Measurements from ENCODE around the gene GAS7. TPM values are rescaled to one million over a fixed set of nuclear protein-coding genes. Genes with fewer than 3 reads are reported as not detected.
A peak's percentile ranks its signal among the peaks of the same experiment; 100 is the strongest.

Gene GAS7
- total RNA-seq, 2 donors from 2014 or later: 1.1 to 5.2 TPM

DNA sequence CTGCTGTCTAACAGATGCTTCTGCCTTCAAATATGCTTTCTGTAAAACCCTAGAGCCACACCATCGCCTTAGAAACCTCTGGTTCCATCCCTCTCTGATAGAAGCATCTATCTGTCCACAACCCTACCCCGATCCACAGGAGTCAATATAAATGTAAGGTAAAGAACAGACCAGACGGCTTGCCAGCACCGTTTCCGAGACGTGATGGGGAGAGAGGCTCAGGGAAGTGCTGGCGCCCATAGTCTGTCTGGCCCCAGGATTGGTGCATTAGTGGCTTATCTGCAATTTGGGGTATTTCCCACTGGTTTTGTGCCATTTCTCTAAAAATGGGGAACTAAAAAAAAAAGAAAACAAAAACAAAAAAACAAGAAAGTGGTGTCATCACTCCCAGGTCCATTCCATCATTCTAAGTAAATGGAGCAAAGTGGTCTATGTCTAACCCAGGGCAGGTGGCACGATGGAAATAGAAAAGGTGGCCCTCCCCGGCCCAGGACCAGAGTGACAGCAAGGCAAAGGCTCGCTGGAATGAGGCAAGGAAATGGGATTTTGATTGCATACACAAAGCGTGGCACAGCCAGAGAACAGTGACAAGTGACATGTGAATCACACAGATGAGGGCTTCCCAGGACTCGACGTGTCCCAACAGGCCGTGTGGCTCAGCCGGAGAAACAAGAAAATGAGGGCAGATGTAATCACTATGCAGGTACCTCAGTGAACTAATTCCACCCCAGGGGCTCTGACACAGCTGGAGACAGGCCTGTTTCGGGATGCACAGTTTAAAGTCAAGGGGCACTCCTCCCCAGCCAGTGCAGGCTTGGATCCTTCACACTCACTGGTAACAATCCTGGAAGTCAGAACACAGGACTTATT, 125.6 kb downstream of the GAS7 start:
- H3K4me3 Mint-ChIP-seq: no peak overlapping the region
- DNase-seq: no peak
- H3K36me3 Mint-ChIP-seq (ENCODE audit: low read depth): no peaks in the 10 kb centered on the region
- H3K27me3 Mint-ChIP-seq: peaks cover 23% of the 10 kb centered on the region
- H3K4me1 Mint-ChIP-seq: no peaks in the 10 kb centered on the region
- ATAC-seq: no peak
- H3K9me3 ChIP-seq (ENCODE audit: control insufficient read depth, low read length, poor library complexity, severe bottlenecking): no peaks in the 10 kb centered on the region
- no peak overlapping the region for H3K27ac Mint-ChIP-seq

GRCh38 chr17:10072086-10072485, 126.3 kb downstream of the GAS7 start:
- H3K9me3 ChIP-seq (ENCODE audit: control insufficient read depth, low read length, poor library complexity, severe bottlenecking): no peaks in the 10 kb centered on the region
- Mint-ChIP-seq H3K27me3 (peaks cover 23% of the 10 kb centered on the region), H3K36me3 (ENCODE audit: low read depth) (no peaks in the 10 kb centered on the region), H3K4me1 (no peaks in the 10 kb centered on the region), H3K27ac (no peak overlapping the region), H3K4me3 (no peak overlapping the region)
- DNase-seq (no peak), ATAC-seq (no peak)

- Mint-ChIP-seq H3K27me3 (peaks cover 23% of the 10 kb centered on the region), H3K27ac (no peak overlapping the region), H3K36me3 (ENCODE audit: low read depth) (no peaks in the 10 kb centered on the region), H3K4me3 (no peak overlapping the region), H3K4me1 (no peaks in the 10 kb centered on the region)
- DNase-seq (no peak), ATAC-seq (no peak)
- H3K9me3 ChIP-seq (ENCODE audit: control insufficient read depth, low read length, poor library complexity, severe bottlenecking): no peaks in the 10 kb centered on the region
Observed at GRCh38 chr17:10071141-10071540, 127.3 kb downstream of the GAS7 start.

GRCh38 chr17:10070690-10071089, 127.7 kb downstream of the GAS7 start:
- H3K27ac Mint-ChIP-seq: no peak overlapping the region
- ATAC-seq (no peak), DNase-seq (no peak)
- H3K36me3 Mint-ChIP-seq (ENCODE audit: low read depth): no peaks in the 10 kb centered on the region
- no peaks in the 10 kb centered on the region for H3K4me1 Mint-ChIP-seq
- H3K9me3 ChIP-seq (ENCODE audit: control insufficient read depth, low read length, poor library complexity, severe bottlenecking): no peaks in the 10 kb centered on the region
- H3K27me3 Mint-ChIP-seq: peaks cover 23% of the 10 kb centered on the region
- H3K4me3 Mint-ChIP-seq: no peak overlapping the region

GRCh38 chr17:10069301-10069700, 129.1 kb downstream of the GAS7 start:
- no peak for ATAC-seq
- H3K36me3 Mint-ChIP-seq (ENCODE audit: low read depth): no peaks in the 10 kb centered on the region
- H3K4me3 Mint-ChIP-seq: no peak overlapping the region
- no peaks in the 10 kb centered on the region for H3K9me3 ChIP-seq (ENCODE audit: control insufficient read depth, low read length, poor library complexity, severe bottlenecking)
- no peak for DNase-seq
- H3K4me1 Mint-ChIP-seq: no peaks in the 10 kb centered on the region
- peaks cover 19% of the 10 kb centered on the region for H3K27me3 Mint-ChIP-seq
- no peak overlapping the region for H3K27ac Mint-ChIP-seq

DNA sequence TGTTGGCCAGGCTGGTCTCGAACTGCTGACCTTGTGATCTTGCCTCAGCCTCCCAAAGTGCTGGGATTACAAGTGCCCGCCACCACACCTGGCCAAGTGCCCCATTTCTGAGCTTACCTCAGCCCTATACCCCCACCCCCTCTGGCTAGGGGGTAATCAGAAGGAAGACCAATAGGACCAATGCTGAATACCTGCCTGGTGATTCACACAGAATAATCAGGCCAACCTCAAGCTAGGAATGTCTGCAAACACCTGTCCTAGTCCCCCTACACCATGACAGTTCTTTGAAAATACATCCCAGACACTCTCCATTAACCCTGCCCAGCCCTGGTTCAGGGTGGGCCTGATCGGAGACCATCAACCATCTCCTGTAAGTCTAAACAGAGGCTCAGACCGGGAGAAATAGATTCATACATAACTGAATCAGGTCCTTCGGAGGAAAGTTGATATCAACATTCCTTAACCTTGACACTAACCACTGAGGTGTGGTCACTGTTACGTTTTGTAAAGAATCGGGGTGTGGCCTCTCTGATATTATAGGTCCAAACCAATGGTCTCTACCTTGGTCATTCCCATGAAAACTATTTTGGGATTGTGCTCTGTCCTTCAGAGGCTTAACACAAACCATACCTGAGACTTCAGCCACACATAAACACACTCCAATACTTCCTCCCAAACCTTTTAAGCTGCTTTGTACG, 130.8 kb downstream of the GAS7 start:
- Mint-ChIP-seq H3K36me3 (ENCODE audit: low read depth) (no peaks in the 10 kb centered on the region), H3K27me3 (peaks cover 13% of the 10 kb centered on the region), H3K4me3 (no peak overlapping the region), H3K4me1 (no peaks in the 10 kb centered on the region), H3K27ac (no peak overlapping the region)
- DNase-seq (no peak), ATAC-seq (no peak)
- H3K9me3 ChIP-seq (ENCODE audit: control insufficient read depth, low read length, poor library complexity, severe bottlenecking): no peaks in the 10 kb centered on the region

- no peak overlapping the region for H3K4me3 Mint-ChIP-seq
- H3K27ac Mint-ChIP-seq: no peak overlapping the region
- H3K9me3 ChIP-seq (ENCODE audit: control insufficient read depth, low read length, poor library complexity, severe bottlenecking): no peaks in the 10 kb centered on the region
- no peaks in the 10 kb centered on the region for H3K36me3 Mint-ChIP-seq (ENCODE audit: low read depth)
- no peaks in the 10 kb centered on the region for H3K4me1 Mint-ChIP-seq
- ATAC-seq (no peak), DNase-seq (no peak)
- peaks cover 8% of the 10 kb centered on the region for H3K27me3 Mint-ChIP-seq
Observed at GRCh38 chr17:10064536-10064935, 133.9 kb downstream of the GAS7 start.

- H3K27ac Mint-ChIP-seq: no peak overlapping the region
- H3K9me3 ChIP-seq (ENCODE audit: control insufficient read depth, low read length, poor library complexity, severe bottlenecking): no peaks in the 10 kb centered on the region
- ATAC-seq (peak; percentile 41), DNase-seq (no peak)
- peaks cover under 1% of the 10 kb centered on the region for H3K27me3 Mint-ChIP-seq
- H3K4me3 Mint-ChIP-seq: no peak overlapping the region
- no peaks in the 10 kb centered on the region for H3K4me1 Mint-ChIP-seq
- no peaks in the 10 kb centered on the region for H3K36me3 Mint-ChIP-seq (ENCODE audit: low read depth)
Observed at GRCh38 chr17:10063730-10064241, 134.6 kb downstream of the GAS7 start.

GRCh38 chr17:10062691-10063385, 135.6 kb downstream of the GAS7 start:
- H3K9me3 ChIP-seq (ENCODE audit: control insufficient read depth, low read length, poor library complexity, severe bottlenecking): no peaks in the 10 kb centered on the region
- Mint-ChIP-seq H3K36me3 (ENCODE audit: low read depth) (no peaks in the 10 kb centered on the region), H3K27ac (no peak overlapping the region), H3K4me1 (no peaks in the 10 kb centered on the region), H3K27me3 (no peaks in the 10 kb centered on the region), H3K4me3 (no peak overlapping the region)
- ATAC-seq: peak; percentile 27
- DNase-seq: no peak

DNA sequence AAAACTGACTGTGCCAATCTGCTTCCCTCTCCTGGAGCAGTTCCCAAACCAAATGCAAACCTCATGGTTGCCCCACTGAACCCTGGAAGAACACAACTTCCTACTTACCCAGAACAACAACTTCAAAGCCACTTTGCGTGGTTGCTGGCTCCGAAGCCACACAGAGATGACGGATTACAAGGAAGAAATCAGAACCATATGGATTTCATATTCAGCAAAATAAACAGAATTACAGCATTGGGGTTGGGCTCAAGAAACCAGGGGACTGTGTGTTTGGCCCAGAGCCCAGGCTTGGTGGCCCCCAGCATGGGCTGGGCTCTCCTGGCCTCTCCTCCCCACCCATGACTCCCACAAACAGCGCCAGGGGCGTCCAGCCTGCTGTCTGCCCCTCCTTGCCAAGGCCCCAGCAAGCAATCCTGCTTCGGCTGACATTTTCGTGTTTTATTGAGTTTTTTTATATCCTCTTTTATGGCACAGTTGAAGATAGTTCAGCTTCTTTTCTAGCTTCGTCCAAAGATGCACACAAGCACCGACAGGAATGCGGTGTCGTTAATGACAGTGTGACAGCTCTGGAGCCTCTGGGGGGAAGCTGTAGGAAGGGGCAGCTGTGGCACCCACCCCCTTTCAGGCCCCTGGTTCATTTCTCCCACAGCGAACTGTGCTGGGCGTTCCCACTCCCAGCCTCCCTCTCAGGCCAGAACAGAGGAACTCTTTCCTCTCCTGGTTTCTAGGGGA, 137.1 kb downstream of the GAS7 start:
- Mint-ChIP-seq H3K27ac (no peak overlapping the region), H3K4me3 (no peak overlapping the region), H3K4me1 (no peaks in the 10 kb centered on the region), H3K27me3 (no peaks in the 10 kb centered on the region), H3K36me3 (ENCODE audit: low read depth) (no peaks in the 10 kb centered on the region)
- no peak for DNase-seq
- ATAC-seq: no peak
- no peaks in the 10 kb centered on the region for H3K9me3 ChIP-seq (ENCODE audit: control insufficient read depth, low read length, poor library complexity, severe bottlenecking)

DNA sequence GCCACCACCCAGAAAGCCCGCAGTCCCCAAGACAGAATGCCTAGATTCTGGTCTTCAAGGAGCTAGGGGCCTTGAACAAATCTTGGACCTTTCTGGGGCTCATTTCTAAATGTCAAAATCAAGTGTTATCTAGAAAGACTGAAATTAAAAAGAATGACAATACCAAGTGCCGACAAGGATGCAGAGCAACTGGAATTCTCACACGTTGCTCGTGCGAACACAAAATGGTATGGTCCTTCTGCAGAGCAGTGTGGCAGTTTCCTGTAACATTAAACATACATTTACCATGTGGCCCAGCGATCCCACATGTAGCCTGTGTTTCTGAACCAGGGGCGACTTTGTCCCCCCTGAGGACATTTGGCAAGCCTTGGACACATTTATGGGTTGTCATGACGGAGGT, 137.9 kb downstream of the GAS7 start:
- H3K4me1 Mint-ChIP-seq: no peaks in the 10 kb centered on the region
- H3K27ac Mint-ChIP-seq: no peak overlapping the region
- H3K9me3 ChIP-seq (ENCODE audit: control insufficient read depth, low read length, poor library complexity, severe bottlenecking): no peaks in the 10 kb centered on the region
- ATAC-seq: no peak
- no peak overlapping the region for H3K4me3 Mint-ChIP-seq
- H3K36me3 Mint-ChIP-seq (ENCODE audit: low read depth): no peaks in the 10 kb centered on the region
- no peak for DNase-seq
- no peaks in the 10 kb centered on the region for H3K27me3 Mint-ChIP-seq

DNA sequence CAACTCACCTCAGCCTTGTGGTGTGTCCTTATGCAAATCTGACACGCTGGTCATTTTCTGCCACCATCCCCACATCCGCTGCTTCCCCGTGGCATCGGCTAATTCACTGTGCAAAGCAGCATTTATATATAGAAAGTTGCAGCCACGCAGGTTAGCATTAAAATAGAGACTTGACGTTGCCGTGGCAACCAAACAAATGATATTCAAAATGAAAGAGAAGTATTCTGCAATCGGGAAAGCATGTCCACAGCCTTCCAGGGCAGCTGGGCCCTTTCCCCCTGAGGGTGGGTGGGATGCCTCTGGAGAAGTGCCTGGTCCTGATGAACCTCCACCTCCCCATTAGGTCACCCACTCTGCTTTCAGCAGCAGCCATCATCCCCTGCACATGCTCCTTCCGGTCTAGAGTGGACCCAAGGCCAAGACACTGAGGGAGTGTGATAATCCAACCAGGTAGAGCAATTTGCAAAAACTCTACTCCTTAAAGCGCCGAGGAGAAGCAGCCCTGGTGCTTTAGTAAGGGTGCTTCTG, 138.7 kb downstream of the GAS7 start:
- H3K27ac Mint-ChIP-seq: no peak overlapping the region
- ATAC-seq: no peak

More for the DNA sequence above, 138.7 kb downstream of the GAS7 start:
- no peaks in the 10 kb centered on the region for H3K4me1 Mint-ChIP-seq
- no peak overlapping the region for H3K4me3 Mint-ChIP-seq
- H3K27me3 Mint-ChIP-seq: no peaks in the 10 kb centered on the region
- DNase-seq: no peak
- H3K36me3 Mint-ChIP-seq (ENCODE audit: low read depth): no peaks in the 10 kb centered on the region
- H3K9me3 ChIP-seq (ENCODE audit: control insufficient read depth, low read length, poor library complexity, severe bottlenecking): no peaks in the 10 kb centered on the region
